ENCODE data around the gene MPLKIP.
"Not testable (repeated sequence)": the region's sequence is repeated elsewhere in the genome, so short reads cannot be mapped to it uniquely, and the experiment has no call there.

MPLKIP gene

GRCh38 chr7:40134428-40135316 is at the start of gene MPLKIP, which contains the start of gene SUGCT:
MPLKIP (minus strand) TSS chr7:40134622; CDS start chr7:40134567, 55 bp downstream.
SUGCT (plus strand) TSS chr7:40135005.
- DNase-seq = peak; percentile 14

GRCh38 chr7:40182452-40182851 is 48.0 kb upstream of the MPLKIP start:
- DNase-seq = no peak

GRCh38 chr7:40177071-40177470 is 42.6 kb upstream of the MPLKIP start:
- no peak for DNase-seq

- no peak for DNase-seq
These were observed 41.5 kb upstream of the MPLKIP start for GRCh38 chr7:40175725-40176510.

GRCh38 chr7:40175256-40175655 is 40.8 kb upstream of the MPLKIP start:
- not testable (repeated sequence) for DNase-seq

- DNase-seq = not testable (repeated sequence)
These were observed 38.7 kb upstream of the MPLKIP start for GRCh38 chr7:40173121-40173520.

- DNase-seq = not testable (repeated sequence)
These were observed 33.8 kb upstream of the MPLKIP start for GRCh38 chr7:40168266-40168665.

- DNase-seq = no peak
These were observed 32.9 kb upstream of the MPLKIP start for GRCh38 chr7:40167291-40167690.

- DNase-seq = no peak
These were observed 30.8 kb upstream of the MPLKIP start for GRCh38 chr7:40165216-40165615.

GRCh38 chr7:40162516-40162915 is 28.1 kb upstream of the MPLKIP start:
- DNase-seq = no peak

GRCh38 chr7:40156988-40157387 is 22.6 kb upstream of the MPLKIP start:
- DNase-seq = no peak

- no peak for DNase-seq
These were observed 17.1 kb upstream of the MPLKIP start for GRCh38 chr7:40151504-40151903.

GRCh38 chr7:40148671-40149070 is 14.2 kb upstream of the MPLKIP start:
- DNase-seq = no peak

GRCh38 chr7:40148247-40148580 is 13.8 kb upstream of the MPLKIP start:
- not testable (repeated sequence) for DNase-seq

- DNase-seq = no peak
These were observed 13.2 kb upstream of the MPLKIP start for GRCh38 chr7:40147371-40148246.

- DNase-seq = not testable (repeated sequence)
These were observed 11.2 kb upstream of the MPLKIP start for GRCh38 chr7:40145596-40146130.

- DNase-seq = not testable (repeated sequence)
These were observed 7.5 kb upstream of the MPLKIP start for GRCh38 chr7:40141916-40142315.

GRCh38 chr7:40139891-40140290 is 5.5 kb upstream of the MPLKIP start:
- not testable (repeated sequence) for DNase-seq

GRCh38 chr7:40138973-40139372 is 4.6 kb upstream of the MPLKIP start:
- no peak for DNase-seq

GRCh38 chr7:40137563-40137962 is 3.1 kb upstream of the MPLKIP start:
- no peak for DNase-seq

GRCh38 chr7:40135317-40135610 is 842 bp upstream of the MPLKIP start:
- no peak for DNase-seq

- no peak for DNase-seq
These were observed 628 bp downstream of the MPLKIP start for GRCh38 chr7:40133561-40134427.

Measured in NCI-H187 treated with DMSO at 0.1 percent for 48 hours (cell line).